Vagina (tissue), 2 donors: Measurements from ENCODE around the gene DNAI2. TPM values are rescaled to one million over a fixed set of nuclear protein-coding genes. Genes with fewer than 3 reads are reported as not detected.

ENCODE experiments used
- DNase-seq, 2 donors: peaks; one replicate each; pipeline ENCODE4 v3.0.0-alpha.2; 2017; ENCODE audit errors: extremely low spot score in 2 of 2
- H3K27ac ChIP-seq: fragments of 200-600 bp; sonication (generic); one replicate; pipeline ENCODE4 v1.5.1; 2019
- H3K27me3 ChIP-seq: fragments of 200-600 bp; sonication (generic); one replicate; pipeline ENCODE4 v1.5.1; 2019
- H3K36me3 ChIP-seq, 2 donors: fragments of 200-600 bp; sonication (generic); one replicate each; pipeline ENCODE4 v1.5.1; 2017 to 2019
- H3K4me1 ChIP-seq: fragments of 200-600 bp; sonication (generic); one replicate; pipeline ENCODE4 v1.5.1; 2019
- H3K4me3 ChIP-seq, 2 donors: fragments of 200-600 bp; sonication (generic); 1 replicate in 1 of 2; 2 replicates in 1 of 2; pipeline ENCODE4 v1.5.1; 2016 to 2019
- H3K9me3 ChIP-seq: fragments of 200-600 bp; sonication (generic); one replicate; pipeline ENCODE4 v1.5.1; 2019
- CTCF ChIP-seq, 3 experiments: fragments of 450-650 bp in 2 of 3; fragments of 200-600 bp in 1 of 3; sonication (generic) in 1 of 3; IDR thresholded peaks; one replicate each; pipeline ENCODE4 v1.5.1; 2017 to 2019; ENCODE audit warnings: antibody characterized with exemption in 3 of 3, mild to moderate bottlenecking in 2 of 3, moderate library complexity in 2 of 3
- POLR2A ChIP-seq, 2 donors: fragments of 450-650 bp; IDR thresholded peaks; one replicate each; pipeline ENCODE4 v1.6.1; 2017; ENCODE audit warnings: antibody characterized with exemption in 2 of 2, mild to moderate bottlenecking in 2 of 2, moderate library complexity in 2 of 2
- POLR2AphosphoS5 ChIP-seq, 2 donors: sonication (generic); formaldehyde crosslinking; IDR thresholded peaks; one replicate each; pipeline ENCODE4 v1.9.0; 2017; ENCODE audit warnings: antibody characterized with exemption in 2 of 2, mild to moderate bottlenecking in 2 of 2, low read depth in 1 of 2; ENCODE audit not compliant: insufficient read depth in 1 of 2
- intact Hi-C: fragments of 100-400 bp; cut with DNase I; formaldehyde crosslinking; loops from one replicate; pipeline ENCODE4 v1.15.1; 2023
- total RNA-seq: library from RNA; depleted of rRNA; stranded (reverse); fragments of >200 nt; gene quantifications from one replicate; pipeline ENCODE4 v1.2.3, GENCODE V29; 2016

The DNAI2 gene
- not detected for total RNA-seq

- intact Hi-C loops = no loop called here
- H3K4me1 ChIP-seq = peaks cover 27% of the 10 kb centered on the region
- no peak within 1 kb of the TSS for H3K27ac ChIP-seq
- H3K27me3 ChIP-seq = no peaks in the 10 kb centered on the region
- DNase-seq = no peak
- no peak within 1 kb of the TSS for H3K4me3 ChIP-seq
- TF ChIP-seq POLR2A (IDR thresholded peaks at IDR 0.05) (no peak), POLR2AphosphoS5 (IDR thresholded peaks at IDR 0.05; ENCODE audit: insufficient read depth in 1 of 2, low read depth in 1 of 2) (no peak), CTCF (IDR thresholded peaks at IDR 0.05) (no peak)
- H3K9me3 ChIP-seq = no peaks in the 10 kb centered on the region
- no peaks in the 10 kb centered on the region for H3K36me3 ChIP-seq
Observed at GRCh38 chr17:74274060-74274708, at the start of gene DNAI2. DNAI2 (plus strand) TSS chr17:74274234; CDS start chr17:74281818, 7,584 bp downstream.

GRCh38 chr17:74224959-74225725, 48.9 kb upstream of the DNAI2 start:
- no peaks in the 10 kb centered on the region for H3K27me3 ChIP-seq
- no peaks in the 10 kb centered on the region for H3K4me1 ChIP-seq
- no peaks in the 10 kb centered on the region for H3K9me3 ChIP-seq
- DNase-seq = no peak
- no peaks in the 10 kb centered on the region for H3K36me3 ChIP-seq
- TF ChIP-seq CTCF (IDR thresholded peaks at IDR 0.05) (no peak), POLR2AphosphoS5 (IDR thresholded peaks at IDR 0.05; ENCODE audit: insufficient read depth in 1 of 2, low read depth in 1 of 2) (no peak), POLR2A (IDR thresholded peaks at IDR 0.05) (no peak)
- intact Hi-C loops = no loop called here
- no peak overlapping the region for H3K27ac ChIP-seq
- H3K4me3 ChIP-seq = no peak overlapping the region

- no peak for DNase-seq
- Histone ChIP-seq H3K36me3 (no peaks in the 10 kb centered on the region), H3K27me3 (no peaks in the 10 kb centered on the region), H3K4me1 (no peaks in the 10 kb centered on the region), H3K9me3 (no peaks in the 10 kb centered on the region), H3K4me3 (no peak overlapping the region), H3K27ac (no peak overlapping the region)
- intact Hi-C loops = no loop called here
- TF ChIP-seq POLR2A (IDR thresholded peaks at IDR 0.05) = no peak
- no peak for TF ChIP-seq CTCF (IDR thresholded peaks at IDR 0.05)
- no peak for TF ChIP-seq POLR2AphosphoS5 (IDR thresholded peaks at IDR 0.05; ENCODE audit: insufficient read depth in 1 of 2, low read depth in 1 of 2)
Observed at GRCh38 chr17:74226252-74226651, 47.8 kb upstream of the DNAI2 start.

GRCh38 chr17:74227271-74228080, 46.6 kb upstream of the DNAI2 start:
- no peaks in the 10 kb centered on the region for H3K36me3 ChIP-seq
- H3K27ac ChIP-seq = no peak overlapping the region
- intact Hi-C loops = no loop called here

More at GRCh38 chr17:74227271-74228080, 46.6 kb upstream of the DNAI2 start:
- Histone ChIP-seq H3K27me3 (no peaks in the 10 kb centered on the region), H3K4me1 (no peaks in the 10 kb centered on the region), H3K9me3 (no peaks in the 10 kb centered on the region), H3K4me3 (no peak overlapping the region)
- TF ChIP-seq POLR2A (IDR thresholded peaks at IDR 0.05) (no peak), POLR2AphosphoS5 (IDR thresholded peaks at IDR 0.05; ENCODE audit: insufficient read depth in 1 of 2, low read depth in 1 of 2) (no peak), CTCF (IDR thresholded peaks at IDR 0.05) (no peak)
- DNase-seq = no peak
